SK-N-MC (cell line): ENCODE results near the gene EVI5L.

ENCODE experiments used
- EZH2 ChIP-seq: fragments of 200-600 bp; sonication (generic); IDR thresholded peaks from one replicate; pipeline ENCODE4 v1.6.1; 2017; ENCODE audit warnings: antibody characterized with exemption
- FOXP2 ChIP-seq: optimal IDR thresholded peaks from 2 replicates; pipeline ENCODE3; 2011; ENCODE audit warnings: mild to moderate bottlenecking, moderate library complexity; ENCODE audit not compliant: insufficient read depth; ENCODE audit errors: extremely low read length, control extremely low read depth
- POLR2AphosphoS5 ChIP-seq: IDR thresholded peaks from 2 replicates; pipeline ENCODE4 v1.6.1; 2012; ENCODE audit warnings: mild to moderate bottlenecking, low read depth, low read length, borderline replicate concordance

GRCh38 chr19:7856109-7856591 is 26.1 kb downstream of the EVI5L start:
- TF ChIP-seq POLR2AphosphoS5 (no peak), EZH2 (no peak), FOXP2 (no peak)
